Choroid plexus epithelial cell (primary cell): ENCODE data around the gene DUS4L.
A peak's percentile ranks its signal among the peaks of the same experiment; 100 is the strongest.

Source experiments
- DNase-seq: peaks from one replicate; pipeline ENCODE4 v3.0.0-alpha.2; 2010; ENCODE audit warnings: low read depth
- H3K4me3 ChIP-seq: 2 replicates; pipeline ENCODE4 v1.5.1; 2011; ENCODE audit warnings: low read depth, mild to moderate bottlenecking, control low read depth, low read length, moderate library complexity
- TF ChIP-seq, protein P1 (sequence below): conservative IDR thresholded peaks from 2 replicates; pipeline ENCODE4 v1.5.1; 2011; ENCODE audit warnings: low read depth, mild to moderate bottlenecking, control low read depth, inconsistent platforms, low read length, moderate library complexity

DUS4L gene

DNA sequence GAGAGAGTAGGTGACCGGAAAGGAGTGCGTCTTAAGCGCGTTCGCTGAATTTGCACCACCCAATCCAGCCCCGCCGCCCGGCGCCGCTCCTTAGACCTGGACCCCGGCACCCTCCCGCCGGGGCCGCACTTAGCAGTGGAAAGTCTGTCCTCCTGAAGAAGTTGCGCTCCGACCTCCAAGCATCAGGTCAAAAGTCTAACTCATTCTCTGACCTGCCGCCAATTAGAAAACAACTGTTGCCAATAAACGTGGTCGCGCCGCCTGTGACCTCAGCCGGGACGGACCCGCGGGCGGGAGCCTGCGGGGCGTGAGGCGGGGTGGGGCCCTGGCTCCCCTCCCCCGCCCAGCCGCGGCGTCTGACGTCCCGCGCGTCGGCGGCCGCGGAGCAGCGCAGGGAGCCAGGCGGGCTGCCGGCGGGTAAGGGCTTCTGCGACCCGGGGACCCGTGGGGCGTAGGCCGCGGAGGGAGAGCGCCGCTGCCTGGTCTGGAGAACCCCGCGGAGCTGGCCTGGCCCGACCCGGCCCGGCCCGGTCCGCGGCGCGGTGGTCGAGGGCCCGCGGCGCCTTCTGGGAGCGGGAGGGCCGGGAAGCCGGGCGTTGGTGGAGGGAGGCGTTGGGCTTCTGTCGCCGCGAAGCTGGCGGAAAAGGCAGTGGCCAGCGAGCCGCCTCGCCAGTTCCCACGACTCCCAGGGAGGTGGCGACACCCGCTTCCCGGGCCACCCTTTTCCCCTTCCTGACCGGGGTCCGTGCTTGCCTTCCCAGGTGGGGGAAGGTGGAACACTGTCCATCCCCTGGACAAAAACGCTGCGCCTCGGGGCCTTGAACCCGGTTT is 16.3 kb downstream of the DUS4L start, which contains the start of gene BCAP29:
Gene BCAP29 (plus strand): TSS at position 362 of the 831 bp plus-strand sequence. CDS start 527 bp downstream, outside the sequence.
- H3K4me3 ChIP-seq, result peak within 1 kb of the TSS; percentile 83
- TF ChIP-seq, protein P1, sequence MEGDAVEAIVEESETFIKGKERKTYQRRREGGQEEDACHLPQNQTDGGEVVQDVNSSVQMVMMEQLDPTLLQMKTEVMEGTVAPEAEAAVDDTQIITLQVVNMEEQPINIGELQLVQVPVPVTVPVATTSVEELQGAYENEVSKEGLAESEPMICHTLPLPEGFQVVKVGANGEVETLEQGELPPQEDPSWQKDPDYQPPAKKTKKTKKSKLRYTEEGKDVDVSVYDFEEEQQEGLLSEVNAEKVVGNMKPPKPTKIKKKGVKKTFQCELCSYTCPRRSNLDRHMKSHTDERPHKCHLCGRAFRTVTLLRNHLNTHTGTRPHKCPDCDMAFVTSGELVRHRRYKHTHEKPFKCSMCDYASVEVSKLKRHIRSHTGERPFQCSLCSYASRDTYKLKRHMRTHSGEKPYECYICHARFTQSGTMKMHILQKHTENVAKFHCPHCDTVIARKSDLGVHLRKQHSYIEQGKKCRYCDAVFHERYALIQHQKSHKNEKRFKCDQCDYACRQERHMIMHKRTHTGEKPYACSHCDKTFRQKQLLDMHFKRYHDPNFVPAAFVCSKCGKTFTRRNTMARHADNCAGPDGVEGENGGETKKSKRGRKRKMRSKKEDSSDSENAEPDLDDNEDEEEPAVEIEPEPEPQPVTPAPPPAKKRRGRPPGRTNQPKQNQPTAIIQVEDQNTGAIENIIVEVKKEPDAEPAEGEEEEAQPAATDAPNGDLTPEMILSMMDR, result no peak
- DNase-seq, result peak; percentile 42

DNA sequence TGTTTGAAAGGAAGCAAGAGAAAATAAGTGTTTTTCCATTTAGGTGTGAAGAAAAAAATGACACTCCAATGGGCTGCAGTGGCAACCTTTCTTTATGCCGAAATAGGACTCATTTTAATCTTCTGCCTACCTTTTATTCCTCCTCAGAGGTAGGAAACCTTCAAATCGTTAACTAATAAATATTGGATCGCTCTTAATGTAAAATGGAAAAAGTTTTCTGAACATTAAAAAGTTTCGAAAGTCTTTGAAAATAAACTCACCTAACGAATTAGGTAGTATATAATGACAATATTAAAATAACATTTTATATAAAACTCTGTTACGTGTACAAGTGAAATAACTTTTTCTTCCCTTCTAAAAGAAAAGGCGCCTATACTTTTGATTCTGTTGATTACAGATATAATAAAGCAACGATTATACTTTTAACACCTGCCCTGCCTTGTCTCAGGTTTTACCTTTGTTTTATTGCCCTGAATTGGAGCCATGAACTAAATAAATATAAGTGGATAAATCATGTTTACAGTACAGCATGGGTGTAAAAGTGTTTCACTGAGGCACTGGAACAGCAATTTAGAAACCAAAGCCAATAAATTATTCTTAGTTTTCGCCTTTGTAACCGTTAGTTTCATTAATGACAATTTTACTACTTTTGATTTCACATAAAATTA is 17.1 kb downstream of the DUS4L start:
- H3K4me3 ChIP-seq, result peak overlapping the region; percentile 83
- DNase-seq, result no peak
- TF ChIP-seq, protein P1, result no peak

DNA sequence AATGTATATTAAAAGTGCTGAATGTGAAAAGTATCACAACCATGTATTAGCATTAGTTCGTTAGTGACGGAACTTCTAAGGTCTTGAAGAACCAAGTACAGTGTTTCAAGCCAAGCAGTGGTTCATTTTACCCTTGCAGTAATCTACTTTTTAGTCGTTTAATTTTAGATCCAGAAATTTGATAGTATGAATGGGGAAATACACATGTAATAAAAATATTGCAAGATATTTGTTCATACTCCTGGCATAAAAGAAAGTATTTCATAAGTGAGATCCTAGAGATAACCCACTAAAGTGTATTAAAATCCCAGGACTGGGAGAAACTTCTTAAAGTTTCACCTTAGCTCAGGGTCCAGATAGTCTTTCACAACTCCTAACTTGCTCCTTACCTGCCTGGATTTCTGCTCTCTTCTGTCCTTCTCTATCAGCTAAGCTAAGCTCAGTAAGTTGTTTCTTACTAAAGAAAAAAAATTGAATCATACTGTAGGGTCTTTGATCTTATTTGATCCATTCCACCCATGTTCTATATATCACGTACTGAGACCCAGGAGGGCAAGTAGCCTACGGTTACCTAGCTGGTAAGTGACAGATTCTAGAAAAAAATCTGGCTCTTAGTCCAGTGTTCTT is 17.7 kb downstream of the DUS4L start:
- H3K4me3 ChIP-seq, result peak overlapping the region; percentile 83
- TF ChIP-seq, protein P1, result no peak
- DNase-seq, result no peak

GRCh38 chr7:107582875-107583274 is 19.1 kb downstream of the DUS4L start:
- DNase-seq, result peak; percentile 19
- H3K4me3 ChIP-seq, result no peak overlapping the region
- TF ChIP-seq, protein P1, result no peak

DNA sequence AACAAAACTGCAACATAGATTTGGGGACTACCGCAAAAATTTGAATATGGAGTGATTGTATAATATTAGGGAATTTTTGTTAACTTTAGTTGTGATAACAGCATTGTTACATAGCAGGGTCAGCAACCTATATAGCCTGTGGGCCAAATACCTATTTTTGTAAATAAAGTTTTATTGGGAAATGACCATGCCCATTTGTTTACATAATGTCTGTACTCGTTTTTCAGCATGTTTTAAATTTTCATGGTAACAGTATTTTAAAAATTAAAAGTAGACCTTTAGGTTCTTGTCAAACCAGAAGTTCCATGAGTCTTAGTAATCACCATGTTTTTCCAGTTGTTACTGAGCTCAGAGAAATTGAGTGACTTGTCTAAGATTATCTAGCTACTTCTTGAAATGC is 20.9 kb downstream of the DUS4L start:
- H3K4me3 ChIP-seq, result no peak overlapping the region
- TF ChIP-seq, protein P1, result no peak
- DNase-seq, result no peak

DNA sequence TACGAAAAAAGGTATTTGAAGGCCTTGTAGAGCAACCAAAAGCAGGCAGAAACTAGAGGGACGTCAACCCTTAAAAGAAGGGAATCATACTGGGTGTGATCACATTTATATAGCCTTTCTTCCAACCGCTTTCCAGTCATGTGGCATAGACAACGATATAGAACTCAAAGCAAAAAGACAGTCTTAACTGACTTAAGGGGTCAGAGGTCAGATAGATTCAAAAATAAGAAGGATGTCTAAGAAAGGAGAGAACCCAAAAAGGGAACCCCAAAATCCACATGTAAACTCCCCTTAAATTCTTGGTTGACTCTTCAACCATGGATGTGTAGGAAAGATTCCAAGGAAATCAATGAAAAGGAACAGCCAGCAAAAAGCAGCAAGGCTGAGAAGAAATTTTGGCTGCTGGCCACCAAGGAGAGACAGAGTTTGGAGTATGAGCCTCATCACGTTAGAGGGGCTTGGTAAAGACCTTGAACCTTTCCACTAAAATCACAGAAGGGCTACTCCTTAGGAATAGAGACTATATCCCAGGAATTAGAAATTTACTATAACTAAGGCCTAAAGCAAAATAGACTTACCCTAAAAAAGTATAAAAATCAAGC is 24.9 kb downstream of the DUS4L start:
- no peak overlapping the region for H3K4me3 ChIP-seq
- no peak for DNase-seq
- TF ChIP-seq, protein P1, result no peak
